GM21515 (cell line): ENCODE data around the gene FOXE3.
"Not testable (repeated sequence)": the region's sequence is repeated elsewhere in the genome, so short reads cannot be mapped to it uniquely, and the experiment has no call there.

Source experiments
- ATAC-seq: cut with Tn5 transposase; IDR thresholded peaks from one replicate; pipeline ENCODE4 v1.9.1; 2021; ENCODE audit not compliant: unreplicated experiment

The FOXE3 gene

DNA sequence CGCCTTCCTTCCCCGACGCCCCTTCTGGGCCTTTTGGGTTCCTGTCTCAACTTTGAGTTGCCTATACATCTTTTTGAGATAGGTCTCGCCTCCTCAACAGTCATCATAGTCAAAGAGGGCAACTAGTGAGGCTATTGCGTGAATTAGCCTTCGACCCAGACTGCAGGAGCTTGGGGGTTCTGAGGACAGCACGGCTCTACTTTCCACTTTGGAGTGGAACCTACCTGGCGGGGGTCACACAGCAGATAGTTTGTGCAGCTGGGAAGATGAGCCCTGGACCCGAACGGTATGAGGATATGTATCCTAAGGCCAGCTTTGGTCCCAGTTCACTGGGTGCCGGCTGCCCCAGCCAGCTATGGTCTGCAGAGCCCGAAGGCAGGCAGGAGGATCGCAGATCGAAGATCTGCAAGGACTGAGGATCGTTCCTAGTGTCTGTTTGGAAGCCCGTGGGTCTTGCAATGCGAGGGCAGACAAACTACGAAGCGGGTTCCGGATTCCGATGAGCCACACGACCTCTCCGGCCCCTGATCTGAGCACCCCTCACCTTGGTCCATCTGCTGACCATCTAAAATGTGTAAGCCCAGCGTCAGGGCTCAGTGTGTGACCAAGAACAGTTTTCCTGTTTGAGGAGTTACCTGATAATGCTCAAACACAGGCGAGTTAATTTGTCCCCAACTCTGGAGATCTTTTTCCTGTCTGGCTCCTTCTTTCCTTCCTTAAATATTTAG is 29.9 kb downstream of the FOXE3 start:
- no peak for ATAC-seq

DNA sequence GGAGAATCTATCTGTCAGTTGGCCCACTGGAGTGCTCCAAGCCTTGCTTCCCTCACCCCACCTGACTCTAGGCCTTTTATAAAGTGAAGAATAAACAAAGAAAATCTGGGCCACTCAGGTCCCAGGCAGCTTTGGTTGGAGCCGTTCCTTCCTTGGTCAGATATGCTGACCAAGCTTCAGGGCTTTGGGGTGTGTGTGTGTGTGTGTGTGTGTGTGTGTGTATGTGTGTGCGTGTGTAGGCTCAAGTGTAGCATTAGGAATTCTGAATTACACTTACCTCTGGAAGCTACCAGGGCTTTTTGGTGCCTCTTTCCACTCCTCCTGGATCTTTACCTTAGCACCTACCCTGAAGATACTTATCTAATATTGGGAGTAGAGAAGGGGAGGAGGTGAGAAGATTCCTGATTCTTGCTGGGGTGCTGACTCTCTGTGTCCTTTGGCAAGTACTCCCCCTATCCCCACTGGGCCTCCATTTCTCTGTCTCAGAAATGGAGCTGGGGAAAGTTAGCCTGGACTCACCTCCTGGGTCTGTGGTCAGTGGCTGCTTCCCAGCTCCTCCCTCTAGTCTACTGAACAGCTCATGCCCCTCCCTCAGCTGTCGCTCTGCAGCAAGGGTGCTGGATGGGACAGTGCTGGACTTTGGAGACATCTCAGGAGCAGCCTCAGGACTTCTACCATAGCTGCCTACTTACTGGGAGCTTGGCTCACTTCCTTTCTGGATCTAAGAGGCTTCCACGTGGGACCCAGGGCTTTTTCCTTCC is 32.6 kb downstream of the FOXE3 start:
- no peak for ATAC-seq

- ATAC-seq = no peak
These were observed 33.9 kb downstream of the FOXE3 start for GRCh38 chr1:47449822-47450552.

GRCh38 chr1:47450606-47451005 is 34.5 kb downstream of the FOXE3 start:
- no peak for ATAC-seq

DNA sequence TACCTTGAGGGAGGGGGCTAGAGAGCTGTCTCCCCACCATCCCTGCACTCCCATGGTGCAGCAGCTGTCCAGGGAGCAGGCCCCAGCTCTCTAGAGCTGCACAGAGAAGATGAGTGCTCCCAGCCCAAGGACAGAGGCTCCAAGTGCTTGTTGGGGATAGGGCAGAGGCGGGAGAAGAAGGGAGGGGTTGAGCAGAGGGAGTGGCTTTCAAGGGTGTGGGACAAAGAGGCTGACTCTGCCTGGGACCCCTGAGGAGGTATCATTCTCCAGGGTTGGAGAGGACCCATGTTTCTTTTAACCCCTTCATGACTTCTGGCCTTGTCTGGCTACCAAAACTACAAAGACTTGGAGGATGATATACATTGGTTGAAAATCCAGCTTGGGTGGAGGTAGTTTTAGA is 36.3 kb downstream of the FOXE3 start:
- ATAC-seq = no peak

- ATAC-seq = not testable (repeated sequence)
These were observed 37.8 kb downstream of the FOXE3 start for GRCh38 chr1:47453910-47454309.

GRCh38 chr1:47456250-47456649 is 40.2 kb downstream of the FOXE3 start:
- no peak for ATAC-seq

DNA sequence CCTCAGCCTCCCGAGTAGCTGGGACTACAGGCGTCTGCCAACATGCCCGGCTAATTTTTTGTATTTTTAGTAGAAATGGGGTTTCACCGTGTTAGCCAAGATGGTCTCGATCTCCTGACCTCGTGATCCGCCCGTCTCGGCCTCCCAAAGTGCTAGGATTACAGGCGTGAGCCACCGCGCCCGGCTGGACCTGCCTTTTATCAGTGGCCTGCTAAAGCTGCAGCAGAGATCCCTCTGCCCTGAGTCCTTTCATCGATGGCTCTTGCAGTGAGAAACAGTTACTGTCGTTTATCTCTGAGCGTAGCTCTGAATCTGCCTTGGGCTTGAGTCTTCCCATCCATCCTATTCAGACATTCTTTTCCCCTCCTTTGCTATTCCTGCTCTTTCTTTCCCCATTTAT is 41.5 kb downstream of the FOXE3 start:
- not testable (repeated sequence) for ATAC-seq

DNA sequence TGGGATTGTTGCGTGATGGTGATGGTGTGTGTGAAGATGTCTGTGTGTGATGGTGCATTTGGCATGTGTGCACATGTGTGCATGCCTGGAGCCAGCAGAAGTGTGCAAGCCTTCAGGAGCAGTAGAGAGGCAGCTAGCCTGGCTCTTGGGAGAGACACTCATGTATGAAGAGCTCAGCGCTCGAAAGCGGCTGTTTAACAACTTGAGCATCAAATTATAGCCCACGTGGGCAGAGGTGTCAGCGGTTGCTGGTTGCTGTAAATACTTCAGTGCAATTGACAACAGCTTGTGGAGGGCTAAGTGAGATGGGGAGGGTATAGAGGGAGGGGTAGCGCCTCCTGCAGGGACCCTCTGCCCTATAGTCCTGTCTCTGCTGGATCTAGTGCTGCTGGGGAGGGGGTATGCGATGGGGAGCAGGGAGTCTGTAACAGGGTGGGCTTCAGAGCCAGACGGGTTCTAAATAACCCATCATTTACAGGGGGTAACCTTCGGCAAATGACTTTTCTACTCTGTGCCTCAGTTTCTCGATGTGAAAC is 43.2 kb downstream of the FOXE3 start:
- ATAC-seq = no peak

- ATAC-seq = no peak
These were observed 44.0 kb downstream of the FOXE3 start for GRCh38 chr1:47460040-47460439.

- no peak for ATAC-seq
These were observed 44.4 kb downstream of the FOXE3 start for GRCh38 chr1:47460456-47460855.

DNA sequence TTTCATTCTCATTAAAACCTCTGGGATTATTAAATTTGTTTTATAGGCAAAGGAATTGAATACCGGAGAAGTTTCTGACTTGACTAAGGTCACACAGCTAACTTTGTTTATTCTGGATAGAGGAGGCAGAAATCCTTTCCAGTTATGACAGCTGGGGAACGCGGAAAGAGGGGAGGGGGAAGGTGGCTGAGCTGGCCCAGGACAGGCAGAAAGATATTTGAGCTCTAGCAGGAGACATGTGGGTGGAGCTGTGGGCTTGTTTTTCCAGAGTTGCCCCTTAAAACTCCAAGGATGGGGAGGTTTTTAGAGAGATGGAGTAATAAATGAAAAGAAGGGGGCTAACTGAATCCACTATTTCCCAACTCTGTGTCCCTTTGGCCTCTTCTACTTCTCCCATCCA is 49.5 kb downstream of the FOXE3 start:
- no peak for ATAC-seq
